Adipose tissue (tissue), 3 donors: ENCODE results near the gene CDH12. TPM values are rescaled to one million over a fixed set of nuclear protein-coding genes. Genes with fewer than 3 reads are reported as not detected.

Experiments
- H3K27ac ChIP-seq: one replicate; pipeline ENCODE4 v1.5.1; 2013; ENCODE audit warnings: low read depth, low read length
- WGBS, 3 donors: extraction: QIAGEN DNeasy Blood & Tissue Kit; methylation state at CpG; one replicate each; pipeline ENCODE4 v1.1.7; 2013; 5-methylcytosine and 5-hydroxymethylcytosine counted together
- polyA plus RNA-seq, 3 donors: library from polyadenylated mRNA; stranded (reverse); fragments of 200-250 nt; gene quantifications; one replicate each; pipeline ENCODE4 v1.2.3, GENCODE V29; 2013
- donor health status: healthy with polysubstance abuse.
- donor health status: Bipolar disorder and iron deficiency.
- donor health status: healthy.

Gene CDH12
- polyA plus RNA-seq, 3 donors, result 0.01 TPM; not detected in 1

DNA sequence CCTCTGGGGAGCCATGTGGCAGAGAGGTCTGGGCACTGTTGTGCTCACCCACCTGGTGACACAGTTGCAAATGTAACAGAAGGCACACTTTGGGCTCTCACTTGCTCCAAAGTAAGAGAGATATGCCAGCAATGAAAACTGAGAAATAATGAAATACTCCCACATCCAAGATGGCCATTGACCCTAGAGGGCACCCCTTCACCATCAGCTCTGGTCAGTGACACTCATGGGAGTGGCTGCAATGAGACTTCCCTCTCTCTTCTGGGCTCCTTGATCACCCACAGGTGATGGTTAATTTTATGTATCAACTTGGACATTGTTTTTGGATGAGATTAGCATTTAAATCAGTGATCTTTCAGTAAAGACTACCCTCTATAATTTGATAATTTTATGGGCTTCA is 248.4 kb downstream of the CDH12 start:
- no peak overlapping the region for H3K27ac ChIP-seq

GRCh38 chr5:22598796-22599195 is 254.3 kb downstream of the CDH12 start:
- 59 to 84% (median 75%) methylated on average over 2 of the region's 2 CpGs for WGBS, 3 donors
- H3K27ac ChIP-seq, result no peak overlapping the region

DNA sequence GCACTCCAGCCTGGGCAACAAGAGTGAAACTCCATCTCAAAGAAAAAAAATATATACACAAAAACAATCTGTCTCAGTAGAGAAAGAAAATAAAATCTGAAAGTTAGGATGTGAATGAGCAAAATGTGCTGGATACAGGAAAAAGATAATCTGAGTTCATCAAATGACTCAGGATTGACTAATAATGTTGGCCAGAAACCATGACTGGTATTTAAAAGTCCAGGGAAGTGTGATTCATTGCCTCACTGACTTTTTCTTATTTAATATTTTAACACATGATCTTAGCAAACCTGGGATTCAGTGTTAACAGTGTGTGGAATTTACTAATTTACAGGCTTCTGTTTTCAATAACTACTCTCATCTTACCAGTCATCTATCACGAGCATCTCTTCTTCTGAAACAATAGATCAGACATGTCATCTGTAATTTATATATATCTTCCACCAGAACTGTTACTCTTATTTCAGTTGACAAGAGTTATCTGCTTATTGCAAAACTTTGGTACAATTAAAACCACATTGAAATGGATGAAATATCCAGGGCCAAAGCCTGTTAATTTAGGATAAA is 256.7 kb downstream of the CDH12 start:
- WGBS, 3 donors, result 65 to 73% (median 69%) methylated on average over 1 of the region's 1 CpG
- H3K27ac ChIP-seq, result no peak overlapping the region

- no peak overlapping the region for H3K27ac ChIP-seq
- WGBS, 3 donors, result 63 to 84% (median 70%) methylated on average over 2 of the region's 2 CpGs
Measured at GRCh38 chr5:22594491-22594890, 258.7 kb downstream of the CDH12 start.

DNA sequence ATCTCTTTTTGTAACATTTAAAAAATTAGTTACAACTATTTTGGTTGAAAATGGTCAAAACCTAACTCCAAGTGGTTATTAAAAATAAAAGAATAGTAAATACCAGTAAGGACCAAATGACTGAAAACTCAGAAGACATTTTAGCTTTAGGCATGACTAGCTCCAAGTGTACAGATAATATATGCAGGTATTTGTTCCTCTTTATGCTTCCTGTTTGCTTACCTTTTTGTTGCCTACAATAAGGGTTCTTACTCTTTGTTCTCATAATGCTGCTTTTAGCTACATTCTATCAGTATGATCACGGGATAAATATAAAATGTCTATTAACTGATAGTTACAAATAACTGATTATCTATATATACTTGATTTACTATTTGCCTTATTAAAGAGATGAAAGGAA is 259.6 kb downstream of the CDH12 start:
- 74 to 90% (median 85%) methylated on average over 1 of the region's 1 CpG for WGBS, 3 donors
- no peak overlapping the region for H3K27ac ChIP-seq

DNA sequence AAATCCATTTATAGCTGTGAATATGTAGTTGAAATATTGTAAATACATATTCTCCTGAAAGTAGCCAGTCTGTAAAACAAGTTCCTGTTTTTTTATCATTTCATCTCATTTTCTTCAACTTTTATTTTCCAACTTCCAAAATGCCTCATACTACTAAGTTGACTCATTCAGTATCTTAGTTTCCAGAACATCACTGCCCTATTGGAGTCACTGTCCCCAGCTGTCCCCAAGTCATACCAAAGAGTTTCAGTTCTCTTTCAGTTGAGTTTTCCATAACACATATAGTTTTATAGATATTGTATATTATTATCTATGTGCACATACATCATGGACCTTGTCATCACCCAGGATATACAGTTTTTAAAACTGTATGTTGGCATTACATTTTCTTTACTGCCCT is 261.7 kb downstream of the CDH12 start:
- H3K27ac ChIP-seq, result no peak overlapping the region

DNA sequence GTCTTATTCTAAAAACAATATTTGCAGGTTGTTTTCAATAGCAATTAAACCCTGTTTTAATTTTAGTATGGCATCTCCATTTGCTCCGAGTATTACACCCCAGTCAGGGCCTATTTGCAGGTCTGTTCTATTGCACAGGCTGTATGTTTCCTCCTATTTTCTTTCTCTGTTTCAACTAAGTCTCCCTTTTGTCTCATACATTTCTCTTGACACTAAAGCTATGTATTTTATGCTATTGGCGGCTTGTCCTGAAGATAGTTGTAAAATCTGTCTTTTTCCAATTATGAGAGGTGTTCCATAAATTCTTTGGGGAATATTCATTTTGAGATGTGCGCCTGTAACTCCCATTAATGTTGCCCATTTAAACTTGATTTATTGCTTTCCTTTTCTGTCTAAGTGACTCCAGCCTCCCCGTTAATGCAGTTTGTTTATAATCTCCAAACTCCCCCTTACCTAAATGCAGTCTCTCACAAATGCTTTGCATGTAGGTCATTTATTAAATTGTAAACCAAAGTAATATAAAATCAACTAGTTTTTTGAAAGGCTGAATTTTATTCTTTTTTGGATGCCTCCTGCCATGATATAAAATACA is 262.4 kb downstream of the CDH12 start:
- 60 to 65% (median 61%) methylated on average over 4 of the region's 4 CpGs for WGBS, 3 donors
- H3K27ac ChIP-seq, result no peak overlapping the region

GRCh38 chr5:22577711-22578110 is 275.4 kb downstream of the CDH12 start:
- H3K27ac ChIP-seq, result no peak overlapping the region
- 56 to 64% (median 62%) methylated on average over 1 of the region's 1 CpG for WGBS, 3 donors

- no peak overlapping the region for H3K27ac ChIP-seq
- WGBS, 3 donors, result 70 to 82% (median 72%) methylated on average over 5 of the region's 5 CpGs
Measured at GRCh38 chr5:22577006-22577405, 276.1 kb downstream of the CDH12 start.

DNA sequence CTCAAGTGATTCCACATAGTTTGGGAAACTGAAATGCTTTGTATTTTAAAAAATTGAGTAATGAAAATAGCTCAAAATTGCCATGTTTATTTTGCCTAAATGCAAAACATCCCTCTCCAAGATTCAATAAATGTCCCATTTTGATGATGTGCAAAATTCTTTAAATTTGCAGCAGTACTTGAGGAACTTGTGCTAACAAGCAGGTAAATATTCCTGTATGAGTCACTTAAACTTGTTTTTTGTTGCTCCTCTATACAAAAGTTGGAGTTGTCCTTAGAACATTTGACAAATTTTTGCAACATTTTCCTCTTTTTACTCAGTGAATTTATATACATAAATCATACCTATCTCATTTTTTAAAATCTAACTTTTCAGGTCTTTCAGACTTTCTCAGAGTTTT is 280.2 kb downstream of the CDH12 start:
- no peak overlapping the region for H3K27ac ChIP-seq

- H3K27ac ChIP-seq, result no peak overlapping the region
Measured at GRCh38 chr5:22567983-22568382, 285.2 kb downstream of the CDH12 start.

DNA sequence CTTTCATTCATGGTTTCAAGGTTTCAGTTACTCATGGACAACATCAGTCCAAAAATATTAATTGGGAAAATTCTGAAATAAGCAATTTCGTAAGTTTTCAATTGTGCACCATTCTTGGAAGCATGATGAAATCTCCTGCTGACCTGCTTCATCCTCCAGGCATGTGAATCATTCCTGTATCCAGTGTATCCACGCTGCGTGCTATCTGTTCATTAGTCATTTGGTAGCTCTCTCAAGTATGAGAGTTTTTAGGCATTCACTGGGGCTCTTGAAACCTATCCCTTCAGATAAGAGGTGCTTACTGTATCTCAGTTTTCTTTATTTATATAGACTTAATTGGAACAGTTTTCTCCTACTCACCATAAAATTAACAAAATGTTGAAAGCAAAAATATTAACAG is 293.0 kb downstream of the CDH12 start:
- WGBS, 3 donors, result 49 to 65% (median 59%) methylated on average over 3 of the region's 3 CpGs
- H3K27ac ChIP-seq, result no peak overlapping the region

GRCh38 chr5:22557251-22557650 is 295.9 kb downstream of the CDH12 start:
- 70 to 82% (median 80%) methylated on average over 6 of the region's 6 CpGs for WGBS, 3 donors
- H3K27ac ChIP-seq, result no peak overlapping the region

DNA sequence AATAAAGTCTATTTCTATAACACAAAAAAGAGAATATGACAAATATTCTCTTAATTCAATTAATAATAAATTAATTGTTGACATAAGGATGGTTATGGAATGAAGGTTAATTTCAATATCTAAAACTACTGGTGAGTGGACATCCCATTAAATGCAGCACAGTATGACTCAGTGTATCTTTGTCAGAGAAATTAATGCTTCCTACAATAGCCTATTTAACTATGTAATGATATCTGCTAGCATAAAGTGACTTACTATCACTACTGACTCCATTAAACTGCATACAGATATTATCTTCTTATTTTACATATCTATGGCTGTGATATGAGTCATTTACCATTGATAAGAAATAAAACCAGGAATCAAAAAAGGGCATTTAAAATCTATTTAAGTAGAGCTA is 298.7 kb downstream of the CDH12 start:
- H3K27ac ChIP-seq, result no peak overlapping the region

GRCh38 chr5:22549876-22550671 is 303.1 kb downstream of the CDH12 start:
- WGBS, 3 donors, result 55 to 67% (median 62%) methylated on average over 4 of the region's 4 CpGs
- H3K27ac ChIP-seq, result no peak overlapping the region

DNA sequence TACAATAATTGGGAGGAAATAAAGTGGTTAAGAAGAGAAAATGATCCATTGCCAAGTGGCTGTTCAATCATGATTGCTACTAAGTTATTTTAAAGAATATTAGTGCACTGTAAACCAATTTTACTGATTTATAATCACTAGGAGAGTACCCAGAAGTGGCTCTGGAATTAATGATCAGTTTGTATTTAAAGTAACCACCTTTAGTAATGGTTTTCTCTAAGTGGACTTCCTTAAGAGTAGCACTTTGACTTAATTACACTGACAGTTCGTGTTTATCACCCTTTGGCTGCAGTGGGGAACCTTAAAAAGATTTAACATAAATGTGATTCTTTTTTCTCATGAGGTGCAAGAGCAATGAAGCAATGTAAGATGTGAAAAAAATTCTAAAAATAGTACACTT is 310.8 kb downstream of the CDH12 start:
- 32 to 42% (median 37%) methylated on average over 1 of the region's 1 CpG for WGBS, 3 donors
- H3K27ac ChIP-seq, result no peak overlapping the region

- 29 to 42% (median 38%) methylated on average over 1 of the region's 1 CpG for WGBS, 3 donors
- H3K27ac ChIP-seq, result no peak overlapping the region
Measured at GRCh38 chr5:22541037-22541436, 312.1 kb downstream of the CDH12 start.

DNA sequence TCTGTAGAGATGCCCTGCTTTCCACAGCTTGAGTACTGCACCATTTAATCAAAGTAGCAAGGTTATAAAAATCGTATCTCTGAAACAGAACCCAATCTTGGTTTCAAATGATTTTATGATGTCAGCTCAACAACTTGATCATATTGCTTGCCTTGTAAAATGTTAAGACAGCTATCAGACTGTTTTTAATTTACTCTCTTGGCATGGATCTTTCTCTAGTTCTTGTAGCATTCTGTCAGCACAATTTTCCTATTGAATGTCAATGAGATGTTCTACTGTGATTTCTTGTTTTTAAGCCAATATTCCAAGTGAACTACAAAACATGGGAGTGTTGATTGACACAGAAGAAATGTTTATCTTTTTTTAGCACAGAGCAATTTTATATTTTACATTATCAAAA is 313.4 kb downstream of the CDH12 start:
- H3K27ac ChIP-seq, result no peak overlapping the region
- 68 to 90% (median 90%) methylated on average over 1 of the region's 1 CpG for WGBS, 3 donors

DNA sequence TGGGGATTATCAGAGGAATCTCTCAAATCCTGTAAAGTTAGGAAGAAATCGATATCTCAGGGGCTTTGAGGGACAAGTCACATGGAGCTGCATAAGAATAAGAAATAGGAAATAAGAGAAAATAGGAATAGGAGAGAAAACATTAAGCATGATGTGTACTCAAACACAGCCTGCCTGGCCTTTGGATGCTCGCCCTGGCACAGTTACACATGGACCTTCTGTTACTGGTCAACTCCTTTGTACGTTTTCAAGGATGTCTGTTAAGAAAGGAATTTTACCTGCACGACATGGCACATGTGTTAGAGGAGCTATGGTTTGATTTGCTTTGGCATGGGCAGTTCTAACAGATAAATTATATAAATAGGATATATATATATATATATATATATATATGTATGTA is 321.2 kb downstream of the CDH12 start:
- WGBS, 3 donors, result 63 to 76% (median 67%) methylated on average over 4 of the region's 4 CpGs
- H3K27ac ChIP-seq, result no peak overlapping the region

DNA sequence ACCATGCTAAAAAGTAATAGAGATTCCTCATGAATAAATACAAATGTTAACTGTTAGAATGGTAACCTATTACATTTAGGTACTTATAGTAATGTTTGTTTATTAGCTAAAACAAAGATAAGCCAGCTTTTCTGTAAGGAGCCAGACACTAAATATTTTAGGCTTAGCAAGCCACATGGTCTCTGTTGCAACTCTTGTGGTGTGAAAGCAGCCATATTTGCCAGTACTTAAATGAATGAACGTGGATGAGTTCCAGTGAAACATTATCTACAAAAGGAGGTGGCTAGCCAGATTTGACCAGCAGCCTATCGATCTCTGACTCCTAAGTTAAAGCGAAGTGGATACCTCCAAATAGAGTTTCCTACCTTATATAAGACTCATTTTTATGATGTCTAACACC is 331.6 kb downstream of the CDH12 start:
- no peak overlapping the region for H3K27ac ChIP-seq
- 71 to 83% (median 77%) methylated on average over 3 of the region's 3 CpGs for WGBS, 3 donors
